Activated CD4-positive, alpha-beta T cell treated with anti-CD3 and anti-CD28 coated beads for 36 hours (primary cell): ENCODE data around the gene TTC27. TPM values are rescaled to one million over a fixed set of nuclear protein-coding genes. Genes with fewer than 3 reads are reported as not detected.
"Not testable (repeated sequence)": the region's sequence is repeated elsewhere in the genome, so short reads cannot be mapped to it uniquely, and the experiment has no call there.

Experiments
- ATAC-seq: fragments of 200-7000 bp; cut with Tn5 transposase; one replicate; pipeline ENCODE4 v1.10.0; 2021; ENCODE audit warnings: mild to moderate bottlenecking, moderate library complexity
- CTCF ChIA-PET: fragments of 350-600 bp; sonication (Branson Sonifier 250); formaldehyde crosslinking; loops from one replicate; lab custom pipeline; 2021; ENCODE audit warnings: antibody characterized with exemption; lab: Charles Lee
- POLR2A ChIA-PET: fragments of 350-600 bp; sonication (Branson Sonifier 250); formaldehyde crosslinking; loops from one replicate; lab custom pipeline; 2021; ENCODE audit warnings: antibody characterized with exemption, inconsistent platforms; lab: Charles Lee
- DNase-seq: peaks from one replicate; pipeline ENCODE4 v3.0.0-alpha.2; 2020
- H3K27ac Mint-ChIP-seq: one replicate; pipeline ENCODE4 v1.8.0; 2021; ENCODE audit warnings: mixed read lengths
- H3K27me3 Mint-ChIP-seq: one replicate; pipeline ENCODE4 v1.8.0; 2021; ENCODE audit warnings: mixed read lengths
- H3K36me3 Mint-ChIP-seq: one replicate; pipeline ENCODE4 v1.8.0; 2021; ENCODE audit warnings: low read depth, mixed read lengths
- H3K4me1 Mint-ChIP-seq: one replicate; pipeline ENCODE4 v1.8.0; 2021; ENCODE audit warnings: mixed read lengths
- H3K4me3 Mint-ChIP-seq: one replicate; pipeline ENCODE4 v1.8.0; 2021; ENCODE audit warnings: mild to moderate bottlenecking, moderate library complexity, mixed read lengths
- H3K9me3 Mint-ChIP-seq: one replicate; pipeline ENCODE4 v1.8.0; 2021; ENCODE audit warnings: low read depth, mixed read lengths
- intact Hi-C, 2 experiments: fragments of 100-400 bp; cut with DNase I in 1 of 2; cut with micrococcal nuclease in 1 of 2; formaldehyde crosslinking; loops; one replicate each; pipeline versions ENCODE4 v1.14.2 to v1.15.1; 2022 to 2024; cut with DNase I, micrococcal nuclease
- total RNA-seq, 2 experiments: library from RNA; stranded (reverse); gene quantifications; one replicate each; pipeline ENCODE4 v1.2.3, GENCODE V29; 2021

Gene TTC27
- total RNA-seq, 2 experiments from 2014 or later, result 32.7 to 33.7 TPM

- H3K4me1 Mint-ChIP-seq, result peaks cover 8% of the 10 kb centered on the region
- POLR2A ChIA-PET, result no interaction called here
- no peak overlapping the region for H3K27ac Mint-ChIP-seq
- DNase-seq (no peak), ATAC-seq (no peak)
- peaks cover 2% of the 10 kb centered on the region for H3K9me3 Mint-ChIP-seq
- H3K36me3 Mint-ChIP-seq, result peaks cover 38% of the 10 kb centered on the region
- no peak overlapping the region for H3K4me3 Mint-ChIP-seq
- intact Hi-C loops, result no loop called here
- H3K27me3 Mint-ChIP-seq, result no peaks in the 10 kb centered on the region
- CTCF ChIA-PET, result interaction anchor here (0.6 to 1.2 kb wide), 2 partner anchors 8 to 15 kb away, joined by 3 to 4 read pairs; no protein-coding TSS in a partner anchor
Observed at GRCh38 chr2:32719933-32720716, 92.3 kb downstream of the TTC27 start.

DNA sequence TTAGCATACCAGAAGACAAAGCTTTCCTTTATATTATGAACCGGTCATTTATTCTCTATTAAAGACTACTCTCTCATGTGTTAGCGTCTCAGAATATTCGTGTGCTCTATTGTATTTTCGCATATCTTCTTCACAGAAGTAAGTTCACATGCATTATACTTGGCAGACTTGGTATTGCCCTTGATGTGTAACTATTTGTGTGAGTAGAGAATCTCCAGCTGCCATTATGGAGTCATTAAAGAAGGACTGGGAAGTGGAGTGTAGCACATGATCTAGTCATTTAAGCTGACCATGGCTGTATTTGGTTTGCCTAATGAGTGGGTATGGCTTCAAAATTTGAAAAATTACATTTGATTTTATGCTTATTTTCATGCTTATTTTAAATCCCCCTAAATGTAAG is 92.9 kb downstream of the TTC27 start:
- intact Hi-C loops, result no loop called here
- ChIA-PET CTCF (interaction anchor here (0.6 to 1.2 kb wide), 2 partner anchors 8 to 14 kb away, joined by 3 to 4 read pairs; no protein-coding TSS in a partner anchor), POLR2A (interaction anchor here (0.6 kb wide), 1 partner anchor 1070 kb away, joined by 3 read pairs; no protein-coding TSS in a partner anchor)
- Mint-ChIP-seq H3K27ac (no peak overlapping the region), H3K4me1 (peaks cover 2% of the 10 kb centered on the region), H3K36me3 (peaks cover 44% of the 10 kb centered on the region), H3K9me3 (peaks cover 2% of the 10 kb centered on the region), H3K4me3 (no peak overlapping the region), H3K27me3 (no peaks in the 10 kb centered on the region)
- ATAC-seq (no peak), DNase-seq (no peak)

DNA sequence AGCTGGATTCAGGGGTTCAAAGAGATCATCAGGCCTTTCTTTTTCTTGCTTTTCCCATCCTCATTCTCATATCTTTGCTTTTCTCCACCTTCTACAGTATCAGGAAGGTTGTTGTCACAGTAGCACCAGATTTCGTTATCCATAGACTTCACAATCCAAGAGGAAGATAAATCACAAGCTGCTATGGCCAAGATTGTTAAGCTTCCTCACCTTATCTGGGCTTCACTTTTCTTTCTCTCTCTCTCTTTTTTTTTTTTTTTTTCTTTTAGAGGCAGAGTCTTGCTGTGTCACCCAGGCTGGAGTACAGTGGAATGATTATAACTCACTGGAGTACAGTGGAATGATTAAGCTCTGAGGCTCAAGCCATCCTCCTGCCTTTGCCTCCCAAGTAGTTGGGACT is 93.5 kb downstream of the TTC27 start:
- Mint-ChIP-seq H3K4me1 (no peaks in the 10 kb centered on the region), H3K9me3 (peaks cover 2% of the 10 kb centered on the region), H3K27ac (no peak overlapping the region), H3K36me3 (peaks cover 49% of the 10 kb centered on the region), H3K4me3 (no peak overlapping the region), H3K27me3 (no peaks in the 10 kb centered on the region)
- intact Hi-C loops, result no loop called here
- ChIA-PET CTCF (interaction anchor here (1.2 kb wide), 1 partner anchor 14 kb away, joined by 3 read pairs; no protein-coding TSS in a partner anchor), POLR2A (interaction anchor here (0.6 kb wide), 1 partner anchor 1069 kb away, joined by 3 read pairs; no protein-coding TSS in a partner anchor)
- no peak for DNase-seq
- no peak for ATAC-seq

DNA sequence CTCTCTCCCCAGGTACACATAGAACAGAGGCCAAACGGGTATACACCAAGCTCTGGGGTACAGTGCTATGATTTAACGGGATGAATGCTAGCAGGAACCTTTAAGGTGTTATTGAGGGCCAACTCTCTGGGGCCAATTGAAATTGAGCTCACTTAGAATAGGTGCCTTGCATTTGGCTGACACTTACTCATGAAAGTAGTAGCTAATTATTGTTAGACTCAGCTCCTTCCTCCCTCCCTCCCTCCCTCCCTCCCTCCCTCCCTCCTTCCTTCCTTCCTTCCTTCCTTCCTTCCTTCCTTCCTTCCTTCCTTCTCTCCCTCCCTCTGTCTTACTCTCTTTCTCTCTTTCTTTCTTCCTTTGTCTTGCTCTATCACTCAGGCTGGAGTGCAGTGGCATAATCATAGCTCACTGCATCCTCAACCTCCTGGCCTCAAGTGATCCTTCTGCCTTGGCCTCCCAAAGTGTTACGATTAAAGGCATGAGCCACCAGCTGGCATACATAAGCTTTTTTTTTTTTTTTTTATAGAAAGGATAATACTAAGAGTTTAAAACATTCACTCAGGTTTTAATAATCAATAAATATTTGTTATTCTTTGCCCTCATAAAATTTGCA is 95.7 kb downstream of the TTC27 start:
- no peaks in the 10 kb centered on the region for H3K27me3 Mint-ChIP-seq
- H3K4me1 Mint-ChIP-seq, result no peaks in the 10 kb centered on the region
- peaks cover 2% of the 10 kb centered on the region for H3K9me3 Mint-ChIP-seq
- ChIA-PET CTCF (no interaction called here), POLR2A (interaction anchor here (0.6 kb wide), 2 partner anchors 12 to 49 kb away, joined by 3 read pairs; no protein-coding TSS in a partner anchor)
- no peak for ATAC-seq
- intact Hi-C loops, result no loop called here
- no peak overlapping the region for H3K4me3 Mint-ChIP-seq
- peaks cover 42% of the 10 kb centered on the region for H3K36me3 Mint-ChIP-seq
- DNase-seq, result no peak
- no peak overlapping the region for H3K27ac Mint-ChIP-seq

DNA sequence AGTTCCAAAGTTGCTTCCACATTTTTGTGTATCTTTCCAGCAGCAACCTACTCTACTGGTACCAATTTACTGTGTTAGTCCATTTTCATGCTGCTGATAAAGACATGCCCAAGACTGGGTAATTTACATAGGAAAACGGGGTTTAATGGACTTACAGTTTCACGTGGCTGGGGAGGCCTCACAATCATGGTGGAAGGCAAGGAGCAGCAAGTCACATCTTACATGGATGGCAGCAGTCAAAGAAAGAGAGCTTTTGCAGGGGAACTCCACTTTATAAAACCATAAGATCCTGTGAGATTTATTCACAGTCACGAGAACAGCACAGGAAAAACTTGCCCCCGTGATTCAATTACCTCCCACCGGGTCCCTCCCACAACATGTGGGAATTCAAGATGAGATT is 98.8 kb downstream of the TTC27 start:
- H3K9me3 Mint-ChIP-seq, H3K4me3 Mint-ChIP-seq, POLR2A ChIA-PET, DNase-seq, H3K4me1 Mint-ChIP-seq, H3K27me3 Mint-ChIP-seq, H3K27ac Mint-ChIP-seq, intact Hi-C loops, ATAC-seq: not testable (repeated sequence)
- CTCF ChIA-PET, result interaction anchor here (0.5 kb wide), 1 partner anchor 239 kb away, joined by 3 read pairs; no protein-coding TSS in a partner anchor
- H3K36me3 Mint-ChIP-seq, result peaks cover 46% of the 10 kb centered on the region

DNA sequence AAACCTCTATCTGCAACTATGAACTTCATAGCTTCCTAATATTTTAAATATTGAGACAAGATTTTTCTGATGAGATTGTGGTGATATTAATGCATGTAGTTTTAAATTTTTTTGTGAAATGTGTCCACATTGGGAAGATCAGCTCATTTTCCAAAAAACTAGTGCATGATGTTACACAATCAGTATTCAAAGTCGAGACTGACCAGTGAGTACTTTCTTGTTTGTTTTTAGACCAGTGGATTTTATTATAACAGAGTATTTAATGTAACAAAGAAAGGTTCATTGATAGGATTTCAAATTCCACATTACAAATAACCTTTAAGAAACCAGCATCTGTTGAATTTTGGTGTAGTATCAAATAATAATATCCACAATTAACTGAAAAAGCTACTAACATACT is 99.3 kb downstream of the TTC27 start:
- Mint-ChIP-seq H3K4me1 (no peaks in the 10 kb centered on the region), H3K36me3 (peaks cover 43% of the 10 kb centered on the region), H3K9me3 (peaks cover 2% of the 10 kb centered on the region), H3K27ac (no peak overlapping the region), H3K27me3 (no peaks in the 10 kb centered on the region), H3K4me3 (no peak overlapping the region)
- DNase-seq (no peak), ATAC-seq (no peak)
- ChIA-PET CTCF (interaction anchor here (0.5 kb wide), 1 partner anchor 239 kb away, joined by 3 read pairs; no protein-coding TSS in a partner anchor), POLR2A (no interaction called here)
- intact Hi-C loops, result no loop called here

- POLR2A ChIA-PET, H3K4me1 Mint-ChIP-seq, H3K4me3 Mint-ChIP-seq, H3K27me3 Mint-ChIP-seq, H3K9me3 Mint-ChIP-seq, ATAC-seq, DNase-seq, CTCF ChIA-PET, intact Hi-C loops, H3K27ac Mint-ChIP-seq: not testable (repeated sequence)
- peaks cover 22% of the 10 kb centered on the region for H3K36me3 Mint-ChIP-seq
Observed at GRCh38 chr2:32730958-32731357, 103.1 kb downstream of the TTC27 start.

GRCh38 chr2:32732120-32732519 is 104.3 kb downstream of the TTC27 start:
- ChIA-PET CTCF (no interaction called here), POLR2A (no interaction called here)
- H3K27ac Mint-ChIP-seq, result no peak overlapping the region
- H3K4me3 Mint-ChIP-seq, result no peak overlapping the region
- H3K27me3 Mint-ChIP-seq, result no peaks in the 10 kb centered on the region
- ATAC-seq (no peak), DNase-seq (no peak)
- no peaks in the 10 kb centered on the region for H3K4me1 Mint-ChIP-seq
- peaks cover 19% of the 10 kb centered on the region for H3K36me3 Mint-ChIP-seq
- H3K9me3 Mint-ChIP-seq, result no peaks in the 10 kb centered on the region
- intact Hi-C loops, result no loop called here

DNA sequence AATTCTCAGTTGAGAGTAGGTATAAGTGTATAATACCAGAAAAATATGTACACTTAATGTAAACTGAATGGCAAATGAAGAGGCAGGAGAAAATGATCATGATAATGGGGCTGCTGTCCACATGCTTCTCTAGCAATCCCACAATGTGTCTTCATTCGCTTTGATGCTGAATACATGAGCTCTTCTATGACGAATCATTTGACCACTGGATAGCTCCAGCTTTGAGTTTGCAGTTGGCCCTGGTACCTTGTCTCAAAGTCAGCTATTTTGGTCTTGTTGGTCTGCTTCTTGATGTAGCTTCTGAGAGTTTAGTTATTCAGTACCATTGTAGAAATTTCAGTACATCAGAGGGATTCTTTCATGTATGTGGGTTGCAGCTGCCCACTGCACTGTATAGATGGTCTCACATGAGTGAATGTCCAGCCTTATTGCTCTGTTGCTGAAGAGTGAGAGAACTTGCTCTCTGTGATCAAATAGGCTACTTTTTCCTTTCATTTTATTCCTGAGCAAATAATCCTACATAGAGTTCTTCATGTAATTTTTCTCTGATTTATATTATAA is 105.1 kb downstream of the TTC27 start:
- no peaks in the 10 kb centered on the region for H3K9me3 Mint-ChIP-seq
- peaks cover 22% of the 10 kb centered on the region for H3K36me3 Mint-ChIP-seq
- H3K4me1 Mint-ChIP-seq, result no peaks in the 10 kb centered on the region
- H3K27ac Mint-ChIP-seq, result no peak overlapping the region
- no peaks in the 10 kb centered on the region for H3K27me3 Mint-ChIP-seq
- ChIA-PET POLR2A (no interaction called here), CTCF (no interaction called here)
- no peak for ATAC-seq
- intact Hi-C loops, result no loop called here
- no peak overlapping the region for H3K4me3 Mint-ChIP-seq
- DNase-seq, result no peak

- H3K4me1 Mint-ChIP-seq, result no peaks in the 10 kb centered on the region
- DNase-seq (no peak), ATAC-seq (no peak)
- peaks cover 23% of the 10 kb centered on the region for H3K36me3 Mint-ChIP-seq
- intact Hi-C loops, result no loop called here
- CTCF ChIA-PET, result interaction anchor here (0.6 to 1.3 kb wide), 3 partner anchors 14 to 323 kb away, joined by 3 read pairs; no protein-coding TSS in a partner anchor
- no peaks in the 10 kb centered on the region for H3K27me3 Mint-ChIP-seq
- H3K9me3 Mint-ChIP-seq, result no peaks in the 10 kb centered on the region
- POLR2A ChIA-PET, result interaction anchor here (0.6 kb wide), 1 partner anchor 12 kb away, joined by 3 read pairs; no protein-coding TSS in a partner anchor
- H3K4me3 Mint-ChIP-seq, result no peak overlapping the region
- no peak overlapping the region for H3K27ac Mint-ChIP-seq
Observed at GRCh38 chr2:32735348-32735747, 107.5 kb downstream of the TTC27 start.

- Mint-ChIP-seq H3K9me3 (no peaks in the 10 kb centered on the region), H3K27me3 (no peaks in the 10 kb centered on the region), H3K4me3 (no peak overlapping the region), H3K36me3 (peaks cover 43% of the 10 kb centered on the region), H3K27ac (no peak overlapping the region), H3K4me1 (no peaks in the 10 kb centered on the region)
- DNase-seq, result no peak
- POLR2A ChIA-PET, result no interaction called here
- CTCF ChIA-PET, result no interaction called here
- no peak for ATAC-seq
- intact Hi-C loops, result no loop called here
Observed at GRCh38 chr2:32738939-32739338, 111.1 kb downstream of the TTC27 start.
